Vagina (tissue), 2 donors: ENCODE measurements around the gene NPIPB6.

Experiments used
- POLR2A ChIP-seq, 2 donors: fragments of 450-650 bp; IDR thresholded peaks; one replicate each; pipeline ENCODE4 v1.6.1; 2017; ENCODE audit warnings: antibody characterized with exemption in 2 of 2, mild to moderate bottlenecking in 2 of 2, moderate library complexity in 2 of 2
- POLR2AphosphoS5 ChIP-seq, 2 donors: sonication (generic); formaldehyde crosslinking; IDR thresholded peaks; one replicate each; pipeline ENCODE4 v1.9.0; 2017; ENCODE audit warnings: antibody characterized with exemption in 2 of 2, mild to moderate bottlenecking in 2 of 2, low read depth in 1 of 2; ENCODE audit not compliant: insufficient read depth in 1 of 2
- TF ChIP-seq, protein P1 (sequence below), 3 experiments: fragments of 450-650 bp in 2 of 3; fragments of 200-600 bp in 1 of 3; sonication (generic) in 1 of 3; IDR thresholded peaks; one replicate each; pipeline ENCODE4 v1.5.1; 2017 to 2019; ENCODE audit warnings: antibody characterized with exemption in 3 of 3, mild to moderate bottlenecking in 2 of 3, moderate library complexity in 2 of 3

- TF ChIP-seq POLR2A (IDR thresholded peaks at IDR 0.05): no peak
- TF ChIP-seq POLR2AphosphoS5 (IDR thresholded peaks at IDR 0.05; ENCODE audit: insufficient read depth in 1 of 2, low read depth in 1 of 2): no peak
- TF ChIP-seq, protein P1, sequence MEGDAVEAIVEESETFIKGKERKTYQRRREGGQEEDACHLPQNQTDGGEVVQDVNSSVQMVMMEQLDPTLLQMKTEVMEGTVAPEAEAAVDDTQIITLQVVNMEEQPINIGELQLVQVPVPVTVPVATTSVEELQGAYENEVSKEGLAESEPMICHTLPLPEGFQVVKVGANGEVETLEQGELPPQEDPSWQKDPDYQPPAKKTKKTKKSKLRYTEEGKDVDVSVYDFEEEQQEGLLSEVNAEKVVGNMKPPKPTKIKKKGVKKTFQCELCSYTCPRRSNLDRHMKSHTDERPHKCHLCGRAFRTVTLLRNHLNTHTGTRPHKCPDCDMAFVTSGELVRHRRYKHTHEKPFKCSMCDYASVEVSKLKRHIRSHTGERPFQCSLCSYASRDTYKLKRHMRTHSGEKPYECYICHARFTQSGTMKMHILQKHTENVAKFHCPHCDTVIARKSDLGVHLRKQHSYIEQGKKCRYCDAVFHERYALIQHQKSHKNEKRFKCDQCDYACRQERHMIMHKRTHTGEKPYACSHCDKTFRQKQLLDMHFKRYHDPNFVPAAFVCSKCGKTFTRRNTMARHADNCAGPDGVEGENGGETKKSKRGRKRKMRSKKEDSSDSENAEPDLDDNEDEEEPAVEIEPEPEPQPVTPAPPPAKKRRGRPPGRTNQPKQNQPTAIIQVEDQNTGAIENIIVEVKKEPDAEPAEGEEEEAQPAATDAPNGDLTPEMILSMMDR (IDR thresholded peaks at IDR 0.05): no peak
Observed at GRCh38 chr16:28293601-28293960, 69.7 kb downstream of the NPIPB6 start.
